ENCODE results near the gene HAVCR2. TPM values are rescaled to one million over a fixed set of nuclear protein-coding genes. Genes with fewer than 3 reads are reported as not detected.

The HAVCR2 gene
- polyA plus RNA-seq, 1 of the 3 experiments (the other 2 are of a cell fraction) = 0.12 TPM

DNA sequence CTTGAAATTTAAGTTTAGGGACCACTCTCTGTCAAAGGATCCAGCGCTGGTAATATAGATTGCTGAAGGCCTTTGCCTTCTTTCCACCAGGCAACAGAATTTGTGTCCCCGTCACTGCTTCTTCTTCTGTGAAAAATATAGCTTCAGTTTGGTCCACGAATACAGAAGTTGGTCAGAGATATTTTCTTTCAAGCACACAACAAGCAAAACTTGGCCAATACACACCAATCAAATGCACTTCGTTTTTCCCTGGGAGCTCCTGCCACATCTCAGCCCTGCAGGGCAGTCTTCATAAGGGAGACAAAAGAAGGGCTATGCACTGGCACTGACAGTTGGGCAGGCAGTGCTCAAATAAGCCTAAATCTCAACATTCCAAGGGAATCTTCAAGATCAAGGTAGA, 22.9 kb downstream of the HAVCR2 start:
- no peak overlapping the region for H3K4me2 ChIP-seq
- no peaks in the 10 kb centered on the region for H3K79me2 ChIP-seq (ENCODE audit: insufficient read depth)
- no peak overlapping the region for H2AFZ ChIP-seq (ENCODE audit: low read depth)
- TF ChIP-seq NRF1 (IDR thresholded peaks at IDR 0.05; ENCODE audit: low read depth, low read length) (no peak), EZH2phosphoT487 (IDR thresholded peaks at IDR 0.05; ENCODE audit: borderline replicate concordance, low read depth) (no peak), GATA2 (CRISPR knock-in tag; IDR thresholded peaks at IDR 0.05) (no peak), RXRA (IDR thresholded peaks at IDR 0.05; ENCODE audit: borderline replicate concordance, low read depth) (no peak), RFX5 (IDR thresholded peaks at IDR 0.05; ENCODE audit: low read length) (no peak), TCF12 (IDR thresholded peaks at IDR 0.05) (no peak)
- TF ChIP-seq, protein P1, sequence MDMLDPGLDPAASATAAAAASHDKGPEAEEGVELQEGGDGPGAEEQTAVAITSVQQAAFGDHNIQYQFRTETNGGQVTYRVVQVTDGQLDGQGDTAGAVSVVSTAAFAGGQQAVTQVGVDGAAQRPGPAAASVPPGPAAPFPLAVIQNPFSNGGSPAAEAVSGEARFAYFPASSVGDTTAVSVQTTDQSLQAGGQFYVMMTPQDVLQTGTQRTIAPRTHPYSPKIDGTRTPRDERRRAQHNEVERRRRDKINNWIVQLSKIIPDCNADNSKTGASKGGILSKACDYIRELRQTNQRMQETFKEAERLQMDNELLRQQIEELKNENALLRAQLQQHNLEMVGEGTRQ (IDR thresholded peaks at IDR 0.05; ENCODE audit: borderline replicate concordance, low read depth, low read length) = no peak
- TF ChIP-seq, protein P2, sequence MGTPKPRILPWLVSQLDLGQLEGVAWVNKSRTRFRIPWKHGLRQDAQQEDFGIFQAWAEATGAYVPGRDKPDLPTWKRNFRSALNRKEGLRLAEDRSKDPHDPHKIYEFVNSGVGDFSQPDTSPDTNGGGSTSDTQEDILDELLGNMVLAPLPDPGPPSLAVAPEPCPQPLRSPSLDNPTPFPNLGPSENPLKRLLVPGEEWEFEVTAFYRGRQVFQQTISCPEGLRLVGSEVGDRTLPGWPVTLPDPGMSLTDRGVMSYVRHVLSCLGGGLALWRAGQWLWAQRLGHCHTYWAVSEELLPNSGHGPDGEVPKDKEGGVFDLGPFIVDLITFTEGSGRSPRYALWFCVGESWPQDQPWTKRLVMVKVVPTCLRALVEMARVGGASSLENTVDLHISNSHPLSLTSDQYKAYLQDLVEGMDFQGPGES (IDR thresholded peaks at IDR 0.05; ENCODE audit: low read depth, low read length) = no peak
- TF ChIP-seq, protein P3, sequence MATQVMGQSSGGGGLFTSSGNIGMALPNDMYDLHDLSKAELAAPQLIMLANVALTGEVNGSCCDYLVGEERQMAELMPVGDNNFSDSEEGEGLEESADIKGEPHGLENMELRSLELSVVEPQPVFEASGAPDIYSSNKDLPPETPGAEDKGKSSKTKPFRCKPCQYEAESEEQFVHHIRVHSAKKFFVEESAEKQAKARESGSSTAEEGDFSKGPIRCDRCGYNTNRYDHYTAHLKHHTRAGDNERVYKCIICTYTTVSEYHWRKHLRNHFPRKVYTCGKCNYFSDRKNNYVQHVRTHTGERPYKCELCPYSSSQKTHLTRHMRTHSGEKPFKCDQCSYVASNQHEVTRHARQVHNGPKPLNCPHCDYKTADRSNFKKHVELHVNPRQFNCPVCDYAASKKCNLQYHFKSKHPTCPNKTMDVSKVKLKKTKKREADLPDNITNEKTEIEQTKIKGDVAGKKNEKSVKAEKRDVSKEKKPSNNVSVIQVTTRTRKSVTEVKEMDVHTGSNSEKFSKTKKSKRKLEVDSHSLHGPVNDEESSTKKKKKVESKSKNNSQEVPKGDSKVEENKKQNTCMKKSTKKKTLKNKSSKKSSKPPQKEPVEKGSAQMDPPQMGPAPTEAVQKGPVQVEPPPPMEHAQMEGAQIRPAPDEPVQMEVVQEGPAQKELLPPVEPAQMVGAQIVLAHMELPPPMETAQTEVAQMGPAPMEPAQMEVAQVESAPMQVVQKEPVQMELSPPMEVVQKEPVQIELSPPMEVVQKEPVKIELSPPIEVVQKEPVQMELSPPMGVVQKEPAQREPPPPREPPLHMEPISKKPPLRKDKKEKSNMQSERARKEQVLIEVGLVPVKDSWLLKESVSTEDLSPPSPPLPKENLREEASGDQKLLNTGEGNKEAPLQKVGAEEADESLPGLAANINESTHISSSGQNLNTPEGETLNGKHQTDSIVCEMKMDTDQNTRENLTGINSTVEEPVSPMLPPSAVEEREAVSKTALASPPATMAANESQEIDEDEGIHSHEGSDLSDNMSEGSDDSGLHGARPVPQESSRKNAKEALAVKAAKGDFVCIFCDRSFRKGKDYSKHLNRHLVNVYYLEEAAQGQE (IDR thresholded peaks at IDR 0.05; ENCODE audit: low read depth, low read length) = no peak
- TF ChIP-seq, protein P4, sequence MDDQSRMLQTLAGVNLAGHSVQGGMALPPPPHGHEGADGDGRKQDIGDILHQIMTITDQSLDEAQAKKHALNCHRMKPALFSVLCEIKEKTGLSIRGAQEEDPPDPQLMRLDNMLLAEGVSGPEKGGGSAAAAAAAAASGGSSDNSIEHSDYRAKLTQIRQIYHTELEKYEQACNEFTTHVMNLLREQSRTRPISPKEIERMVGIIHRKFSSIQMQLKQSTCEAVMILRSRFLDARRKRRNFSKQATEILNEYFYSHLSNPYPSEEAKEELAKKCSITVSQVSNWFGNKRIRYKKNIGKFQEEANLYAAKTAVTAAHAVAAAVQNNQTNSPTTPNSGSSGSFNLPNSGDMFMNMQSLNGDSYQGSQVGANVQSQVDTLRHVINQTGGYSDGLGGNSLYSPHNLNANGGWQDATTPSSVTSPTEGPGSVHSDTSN (IDR thresholded peaks at IDR 0.05) = no peak
- no peaks in the 10 kb centered on the region for H3K27me3 ChIP-seq (ENCODE audit: insufficient read depth)
- H3K9me2 ChIP-seq = no peaks in the 10 kb centered on the region
- DNase-seq = no peak
- CTCF ChIA-PET = no interaction called here
- 27% methylated on average over 4 of the region's 4 CpGs for WGBS (ENCODE audit: low lambda C conversion rate)
- H4K20me1 ChIP-seq (ENCODE audit: insufficient read depth) = no peaks in the 10 kb centered on the region
- no peaks in the 10 kb centered on the region for H3K9me3 ChIP-seq
- POLR2A ChIA-PET = no interaction called here
- no peak overlapping the region for H3K4me3 ChIP-seq (ENCODE audit: low read depth in 2 of 2, low read length in 1 of 2)
- H3K27ac ChIP-seq (ENCODE audit: low read depth in 2 of 2, low read length in 1 of 2) = no peak overlapping the region
- no peak overlapping the region for H3K9ac ChIP-seq
- H3K36me3 ChIP-seq (replicated peaks in 1 of 2; ENCODE audit: control insufficient read depth in 1 of 2, insufficient read depth in 2 of 2, low read length in 1 of 2) = no peaks in the 10 kb centered on the region
- no peaks in the 10 kb centered on the region for H3F3A ChIP-seq (replicated peaks; ENCODE audit: insufficient read depth)
- no peaks in the 10 kb centered on the region for H3K4me1 ChIP-seq (ENCODE audit: control insufficient read depth in 1 of 2, insufficient read depth in 2 of 2, low read depth in 1 of 2, low read length in 1 of 2)

DNA sequence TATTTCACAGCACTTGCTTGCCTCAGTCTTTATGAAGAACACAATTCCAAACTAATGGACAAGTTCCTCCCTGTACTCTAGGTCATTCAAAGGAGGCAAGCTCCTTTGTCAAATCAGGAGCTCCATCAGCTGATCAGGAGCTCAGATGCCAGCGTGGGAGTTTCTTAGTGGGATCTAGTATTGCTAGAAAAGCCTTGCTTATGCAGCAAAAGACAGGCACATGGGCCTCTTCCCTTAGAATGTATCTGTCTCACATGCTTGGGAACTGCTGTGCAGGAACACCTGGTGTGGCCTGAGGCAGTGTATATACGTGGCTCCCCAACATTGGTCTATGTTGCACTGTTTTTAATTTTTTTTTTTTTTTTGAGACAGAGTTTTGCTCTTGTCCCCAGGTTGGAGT, 28.6 kb downstream of the HAVCR2 start:
- POLR2A ChIA-PET = no interaction called here
- TF ChIP-seq RFX5 (IDR thresholded peaks at IDR 0.05; ENCODE audit: low read length) (no peak), TAF1 (IDR thresholded peaks at IDR 0.05; ENCODE audit: borderline replicate concordance, low read depth, low read length) (no peak), FOXJ3 (CRISPR knock-in tag; IDR thresholded peaks at IDR 0.05) (no peak), EZH2phosphoT487 (IDR thresholded peaks at IDR 0.05; ENCODE audit: borderline replicate concordance, low read depth) (no peak), CHD2 (IDR thresholded peaks at IDR 0.05; ENCODE audit: low read length, partially characterized antibody) (no peak), JUND (IDR thresholded peaks at IDR 0.05) (no peak), SIN3A (IDR thresholded peaks at IDR 0.05; ENCODE audit: borderline replicate concordance, low read depth, low read length) (no peak), NFIC (IDR thresholded peaks at IDR 0.05; ENCODE audit: borderline replicate concordance) (no peak), EP300 (IDR thresholded peaks at IDR 0.05; ENCODE audit: borderline replicate concordance in 1 of 2, low read depth in 1 of 2, low read length in 1 of 2) (no peak), MEF2A (IDR thresholded peaks at IDR 0.05; ENCODE audit: borderline replicate concordance, low read depth) (no peak), POLR2AphosphoS5 (IDR thresholded peaks at IDR 0.05; ENCODE audit: low read depth, low read length) (no peak), SMC3 (IDR thresholded peaks at IDR 0.05; ENCODE audit: low read depth, low read length) (no peak)
- TF ChIP-seq, protein P2 (IDR thresholded peaks at IDR 0.05; ENCODE audit: low read depth, low read length) = no peak
- TF ChIP-seq, protein P5, sequence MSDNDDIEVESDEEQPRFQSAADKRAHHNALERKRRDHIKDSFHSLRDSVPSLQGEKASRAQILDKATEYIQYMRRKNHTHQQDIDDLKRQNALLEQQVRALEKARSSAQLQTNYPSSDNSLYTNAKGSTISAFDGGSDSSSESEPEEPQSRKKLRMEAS (IDR thresholded peaks at IDR 0.05; ENCODE audit: low read depth) = no peak

More for the DNA sequence above, 28.6 kb downstream of the HAVCR2 start:
- H4K20me1 ChIP-seq (ENCODE audit: insufficient read depth) = no peaks in the 10 kb centered on the region
- CTCF ChIA-PET = interaction anchor here (0.9 kb wide), 1 partner anchor 28 kb away, joined by 3 read pairs; no protein-coding TSS in a partner anchor
- H3K4me3 ChIP-seq (ENCODE audit: low read depth in 2 of 2, low read length in 1 of 2) = no peak overlapping the region
- H3K9me2 ChIP-seq = no peaks in the 10 kb centered on the region
- no peak overlapping the region for H3K9ac ChIP-seq
- WGBS (ENCODE audit: low lambda C conversion rate) = 28% methylated on average over 2 of the region's 2 CpGs
- H3K27ac ChIP-seq (ENCODE audit: low read depth in 2 of 2, low read length in 1 of 2) = no peak overlapping the region
- no peak for DNase-seq
- H3K9me3 ChIP-seq = no peaks in the 10 kb centered on the region
- no peak overlapping the region for H3K4me2 ChIP-seq
- H2AFZ ChIP-seq (ENCODE audit: low read depth) = no peak overlapping the region
- H3K36me3 ChIP-seq (replicated peaks in 1 of 2; ENCODE audit: control insufficient read depth in 1 of 2, insufficient read depth in 2 of 2, low read length in 1 of 2) = no peaks in the 10 kb centered on the region
- H3K27me3 ChIP-seq (ENCODE audit: insufficient read depth) = no peaks in the 10 kb centered on the region
- no peaks in the 10 kb centered on the region for H3F3A ChIP-seq (replicated peaks; ENCODE audit: insufficient read depth)
- H3K4me1 ChIP-seq (ENCODE audit: control insufficient read depth in 1 of 2, insufficient read depth in 2 of 2, low read depth in 1 of 2, low read length in 1 of 2) = no peaks in the 10 kb centered on the region
- H3K79me2 ChIP-seq (ENCODE audit: insufficient read depth) = no peaks in the 10 kb centered on the region

Measured in SK-N-SH (cell line).